HG03558 (cell line): ENCODE data around the gene ENPP5.

Experiments used
- ATAC-seq: cut with Tn5 transposase; IDR thresholded peaks from one replicate; pipeline ENCODE4 v1.9.1; 2021; ENCODE audit warnings: moderate number of reproducible peaks; ENCODE audit not compliant: unreplicated experiment; ENCODE audit errors: extremely low read depth

Gene ENPP5

DNA sequence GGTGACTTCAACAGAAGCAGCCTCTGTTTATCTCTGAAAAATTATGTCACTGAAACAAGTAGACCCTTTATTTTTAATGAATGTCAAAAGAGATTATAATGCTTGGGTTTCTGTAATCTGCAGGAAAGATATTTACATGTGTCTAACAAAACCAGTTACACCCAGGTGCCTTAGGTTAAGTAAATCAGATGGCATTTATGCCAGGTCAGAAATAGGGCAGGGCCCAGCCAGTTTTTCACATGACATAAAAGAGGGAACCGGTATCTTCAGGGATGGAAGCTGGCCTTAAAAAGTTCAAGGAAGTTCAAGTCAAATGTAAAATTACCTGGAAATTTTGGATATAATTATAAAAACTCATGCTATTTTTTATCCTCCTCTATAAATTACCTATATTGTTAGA lies 55.1 kb downstream of the ENPP5 start:
- no peak for ATAC-seq

DNA sequence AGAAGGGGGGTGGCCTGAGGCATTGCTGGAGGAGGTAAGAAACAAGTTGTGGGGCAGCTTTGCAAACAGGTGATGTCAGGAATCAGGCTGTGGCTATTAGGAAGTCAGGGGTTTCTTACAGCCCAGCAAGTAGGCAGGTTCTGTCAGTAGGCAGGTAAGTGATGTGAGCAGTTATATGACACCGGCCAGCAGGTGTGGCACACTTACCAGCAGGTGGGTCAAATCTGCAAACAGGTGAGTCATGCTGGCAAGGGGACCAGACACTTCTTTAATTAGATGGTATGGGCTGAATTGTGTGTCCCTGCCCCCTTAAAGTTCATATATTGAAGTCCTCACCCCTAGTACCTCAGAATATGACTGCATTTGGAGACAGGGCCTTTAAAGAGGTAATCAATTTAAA lies 57.4 kb downstream of the ENPP5 start:
- no peak for ATAC-seq
